Fibroblast of gingiva (primary cell): Measurements from ENCODE around the gene MTSS2.

ENCODE experiments used
- DNase-seq: peaks from one replicate; pipeline ENCODE4 v3.0.0-alpha.2; 2011; ENCODE audit warnings: low read depth

The MTSS2 gene

GRCh38 chr16:70687102-70687511, 1.3 kb upstream of the MTSS2 start:
- DNase-seq: no peak

GRCh38 chr16:70686376-70687101, 686 bp upstream of the MTSS2 start:
- DNase-seq: no peak

- DNase-seq: no peak
These were observed 554 bp downstream of the MTSS2 start for GRCh38 chr16:70685061-70685937.

GRCh38 chr16:70684146-70685060, 1.4 kb downstream of the MTSS2 start:
- DNase-seq: no peak

- DNase-seq: no peak
These were observed 2.5 kb downstream of the MTSS2 start for GRCh38 chr16:70683146-70683944.

GRCh38 chr16:70682239-70683145, 3.4 kb downstream of the MTSS2 start:
- no peak for DNase-seq

- DNase-seq: no peak
These were observed 4.2 kb downstream of the MTSS2 start for GRCh38 chr16:70681382-70682238.

- DNase-seq: no peak
These were observed 5.1 kb downstream of the MTSS2 start for GRCh38 chr16:70680495-70681381.

GRCh38 chr16:70679671-70680494, 6.0 kb downstream of the MTSS2 start:
- DNase-seq: no peak

- DNase-seq: no peak
These were observed 6.8 kb downstream of the MTSS2 start for GRCh38 chr16:70678898-70679670.

GRCh38 chr16:70678121-70678897, 7.5 kb downstream of the MTSS2 start:
- DNase-seq: no peak

- no peak for DNase-seq
These were observed 8.2 kb downstream of the MTSS2 start for GRCh38 chr16:70677499-70678120.

GRCh38 chr16:70676675-70677498, 9.0 kb downstream of the MTSS2 start:
- DNase-seq: peak; percentile 55

GRCh38 chr16:70675851-70676513, 9.9 kb downstream of the MTSS2 start:
- DNase-seq: no peak
